IMR-90 (cell line): Measurements from ENCODE around the gene COMP. TPM values are rescaled to one million over a fixed set of nuclear protein-coding genes. Genes with fewer than 3 reads are reported as not detected.

Experiments
- ATAC-seq: fragments of 200-7000 bp; cut with Tn5 transposase; 2 replicates; pipeline ENCODE4 v1.9.1; 2020; ENCODE audit warnings: low read depth, mild to moderate bottlenecking, moderate library complexity
- BruUV-seq: library from RNA; stranded (reverse); fragments of 400-500 nt; replicated peaks from 2 replicates; lab custom pipeline; 2021; lab: Mats Ljungman, UMichigan
- CTCF ChIA-PET: fragments of 300-600 bp; formaldehyde crosslinking; extraction: SDS; loops from one replicate; lab custom pipeline; 2021; ENCODE audit warnings: antibody characterized with exemption; lab: Yijun Ruan, JAX
- POLR2A ChIA-PET: fragments of 300-600 bp; sonication (Branson Sonifier 250); formaldehyde crosslinking; loops from one replicate; lab custom pipeline; 2022; ENCODE audit warnings: antibody characterized with exemption; ENCODE audit not compliant: unreplicated experiment; lab: Charles Lee
- DNase-seq: peaks from one replicate; pipeline ENCODE4 v3.0.0; 2013
- H2AFZ ChIP-seq: replicated peaks from 2 replicates; pipeline ENCODE3; 2013; ENCODE audit warnings: low read length, mild to moderate bottlenecking; ENCODE audit not compliant: poor library complexity
- H2AK5ac ChIP-seq: 2 replicates; pipeline ENCODE4 v1.6.1; 2013; ENCODE audit warnings: low read depth, low read length, inconsistent platforms
- H2AK9ac ChIP-seq: replicated peaks from 2 replicates; pipeline ENCODE3; 2013; ENCODE audit warnings: mild to moderate bottlenecking, low read depth, low read length, moderate library complexity; ENCODE audit not compliant: poor library complexity
- H2BK120ac ChIP-seq: 2 replicates; pipeline ENCODE4 v1.6.1; 2013; ENCODE audit warnings: low read depth, low read length, inconsistent platforms
- H2BK15ac ChIP-seq: 3 replicates; pipeline ENCODE4 v1.6.1; 2013; ENCODE audit warnings: low read depth, low read length, inconsistent platforms
- H2BK20ac ChIP-seq: 2 replicates; pipeline ENCODE4 v1.6.1; 2013; ENCODE audit warnings: low read depth, mild to moderate bottlenecking, inconsistent platforms, low read length, moderate library complexity
- H2BK5ac ChIP-seq: 2 replicates; pipeline ENCODE4 v1.6.1; 2013; ENCODE audit warnings: mild to moderate bottlenecking, low read depth, low read length, inconsistent platforms; ENCODE audit not compliant: poor library complexity, severe bottlenecking
- H3K14ac ChIP-seq: replicated peaks from 2 replicates; pipeline ENCODE4 v1.6.1; 2013; ENCODE audit warnings: low read depth, low read length, inconsistent platforms
- H3K18ac ChIP-seq: 2 replicates; pipeline ENCODE4 v1.6.1; 2013; ENCODE audit warnings: low read depth, low read length, control low read depth
- H3K23ac ChIP-seq: 2 replicates; pipeline ENCODE4 v1.6.1; 2013; ENCODE audit warnings: low read depth, low read length, inconsistent platforms
- H3K27ac ChIP-seq: 2 replicates; pipeline ENCODE4 v1.5.1; 2013; ENCODE audit warnings: mild to moderate bottlenecking, control low read depth, low read length; ENCODE audit not compliant: insufficient read depth
- H3K27me3 ChIP-seq: 2 replicates; pipeline ENCODE4 v1.6.1; 2013; ENCODE audit warnings: low read length; ENCODE audit not compliant: control insufficient read depth, insufficient read depth
- H3K36me3 ChIP-seq: 2 replicates; pipeline ENCODE4 v1.6.1; 2013; ENCODE audit warnings: low read length, mixed read lengths; ENCODE audit not compliant: control insufficient read depth, insufficient read depth
- H3K4ac ChIP-seq: 2 replicates; pipeline ENCODE4 v1.6.1; 2013; ENCODE audit warnings: low read depth, low read length, inconsistent platforms
- H3K4me1 ChIP-seq: 2 replicates; pipeline ENCODE4 v1.6.1; 2013; ENCODE audit warnings: low read length, mixed read lengths; ENCODE audit not compliant: control insufficient read depth, insufficient read depth
- H3K4me2 ChIP-seq: 2 replicates; pipeline ENCODE4 v1.6.1; 2013; ENCODE audit warnings: low read depth, mild to moderate bottlenecking, control low read depth, low read length, moderate library complexity
- H3K4me3 ChIP-seq: 2 replicates; pipeline ENCODE4 v1.5.1; 2013; ENCODE audit warnings: low read depth, mild to moderate bottlenecking, control low read depth, low read length, moderate library complexity; ENCODE audit not compliant: insufficient read depth
- H3K56ac ChIP-seq: 2 replicates; pipeline ENCODE4 v1.6.1; 2013; ENCODE audit warnings: low read length, inconsistent platforms; ENCODE audit not compliant: insufficient read depth; ENCODE audit errors: extremely low read depth
- H3K79me1 ChIP-seq, 2 experiments: 2 replicates each; pipeline ENCODE4 v1.6.1; 2013; ENCODE audit warnings: low read length in 2 of 2, inconsistent platforms in 1 of 2, low read depth in 1 of 2
- H3K9ac ChIP-seq: 2 replicates; pipeline ENCODE4 v1.6.1; 2013; ENCODE audit warnings: low read depth, low read length, control low read depth
- H3K9me1 ChIP-seq: 2 replicates; pipeline ENCODE4 v1.6.1; 2013; ENCODE audit warnings: low read length, inconsistent platforms; ENCODE audit not compliant: insufficient read depth
- H3K9me3 ChIP-seq: 2 replicates; pipeline ENCODE4 v1.6.1; 2013; ENCODE audit warnings: low read length; ENCODE audit not compliant: control insufficient read depth, insufficient read depth
- H4K20me1 ChIP-seq: 2 replicates; pipeline ENCODE4 v1.6.1; 2013; ENCODE audit warnings: low read length, inconsistent platforms; ENCODE audit not compliant: insufficient read depth
- H4K5ac ChIP-seq: 2 replicates; pipeline ENCODE4 v1.6.1; 2013; ENCODE audit warnings: mild to moderate bottlenecking, low read depth, low read length, control low read depth
- H4K8ac ChIP-seq, 2 experiments: 2 replicates each; pipeline ENCODE4 v1.6.1; 2013; ENCODE audit warnings: low read depth in 2 of 2, low read length in 2 of 2, control low read depth in 1 of 2, inconsistent platforms in 1 of 2
- H4K91ac ChIP-seq: 2 replicates; pipeline ENCODE4 v1.6.1; 2013; ENCODE audit warnings: low read depth, low read length, inconsistent platforms; ENCODE audit not compliant: insufficient read depth
- CHD1 ChIP-seq: IDR thresholded peaks from 2 replicates; pipeline ENCODE4 v1.6.1; 2012; ENCODE audit warnings: low read depth, low read length, improper control_type of control experiment
- ELK1 ChIP-seq: fragments of 150-350 bp; IDR thresholded peaks from 2 replicates; pipeline ENCODE4 v1.6.1; 2016; ENCODE audit warnings: low read depth, mild to moderate bottlenecking, low read length, moderate library complexity, borderline replicate concordance
- RCOR1 ChIP-seq: IDR thresholded peaks from 2 replicates; pipeline ENCODE4 v1.6.1; 2012; ENCODE audit warnings: mild to moderate bottlenecking, low read length, improper control_type of control experiment; ENCODE audit not compliant: insufficient replicate concordance
- RFX5 ChIP-seq: IDR thresholded peaks from 2 replicates; pipeline ENCODE4 v1.8.0; 2012; ENCODE audit warnings: low read depth, mild to moderate bottlenecking, low read length, moderate library complexity
- WGBS, 2 experiments: methylation state at CpG; one replicate each; pipeline versions ENCODE4 v1.1.5 to v1.1.7; 2013; ENCODE audit warnings: missing lambda C conversion rate in 2 of 2; ENCODE audit not compliant: insufficient read length in 1 of 2; ENCODE audit errors: extremely low coverage in 2 of 2; 5-methylcytosine and 5-hydroxymethylcytosine counted together
- dilution Hi-C: fragments of 300-500 bp; cut with HindIII; formaldehyde crosslinking; loops from one replicate; pipeline ENCODE4 v1.14.3; 2018; ENCODE audit warnings: low sequenced_read_pairs; ENCODE audit not compliant: unreplicated experiment
- in situ Hi-C: fragments of 300-500 bp; cut with MboI; formaldehyde crosslinking; loops from 3 replicates; pipeline ENCODE4 v1.14.3; 2019; ENCODE audit warnings: low sequenced_read_pairs, inconsistent platforms, mixed read lengths
- intact Hi-C: fragments of 100-400 bp; cut with micrococcal nuclease; formaldehyde crosslinking; loops from 2 replicates; pipeline ENCODE4 v1.10.0; 2022
- polyA plus RNA-seq, 3 experiments: library from polyadenylated mRNA; depleted of rRNA; stranded (reverse); fragments of >200 nt; gene quantifications; 2 replicates each; pipeline ENCODE4 v1.2.3, GENCODE V29; 2012; ENCODE audit warnings: low replicate concordance in 1 of 3
- total RNA-seq: library from RNA; depleted of rRNA; stranded (reverse); fragments of >200 nt; gene quantifications from 2 replicates; pipeline ENCODE4 v1.2.3, GENCODE V29; 2012
- TF ChIP-seq, protein P1 (sequence below): conservative IDR thresholded peaks from 2 replicates; pipeline ENCODE4 v1.5.1; 2012; ENCODE audit warnings: mild to moderate bottlenecking, low read depth, low read length, improper control_type of control experiment

Gene COMP
- total and polyA plus RNA-seq, 2 of the 4 experiments (the other 2 are of a cell fraction): under 0.01 to 0.43 TPM

GRCh38 chr19:18774782-18775444, 16.2 kb downstream of the COMP start:
- TF ChIP-seq ELK1: no peak
- TF ChIP-seq RFX5: no peak
- TF ChIP-seq, protein P1, sequence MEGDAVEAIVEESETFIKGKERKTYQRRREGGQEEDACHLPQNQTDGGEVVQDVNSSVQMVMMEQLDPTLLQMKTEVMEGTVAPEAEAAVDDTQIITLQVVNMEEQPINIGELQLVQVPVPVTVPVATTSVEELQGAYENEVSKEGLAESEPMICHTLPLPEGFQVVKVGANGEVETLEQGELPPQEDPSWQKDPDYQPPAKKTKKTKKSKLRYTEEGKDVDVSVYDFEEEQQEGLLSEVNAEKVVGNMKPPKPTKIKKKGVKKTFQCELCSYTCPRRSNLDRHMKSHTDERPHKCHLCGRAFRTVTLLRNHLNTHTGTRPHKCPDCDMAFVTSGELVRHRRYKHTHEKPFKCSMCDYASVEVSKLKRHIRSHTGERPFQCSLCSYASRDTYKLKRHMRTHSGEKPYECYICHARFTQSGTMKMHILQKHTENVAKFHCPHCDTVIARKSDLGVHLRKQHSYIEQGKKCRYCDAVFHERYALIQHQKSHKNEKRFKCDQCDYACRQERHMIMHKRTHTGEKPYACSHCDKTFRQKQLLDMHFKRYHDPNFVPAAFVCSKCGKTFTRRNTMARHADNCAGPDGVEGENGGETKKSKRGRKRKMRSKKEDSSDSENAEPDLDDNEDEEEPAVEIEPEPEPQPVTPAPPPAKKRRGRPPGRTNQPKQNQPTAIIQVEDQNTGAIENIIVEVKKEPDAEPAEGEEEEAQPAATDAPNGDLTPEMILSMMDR: no peak
- no peak for TF ChIP-seq CHD1
- TF ChIP-seq RCOR1: no peak
- Histone ChIP-seq H3K4me1 (peaks cover 14% of the 10 kb centered on the region), H2BK15ac (no peak overlapping the region), H4K91ac (no peak overlapping the region), H2AFZ (no peak overlapping the region), H2BK5ac (no peak overlapping the region), H3K14ac (no peak overlapping the region), H3K27ac (no peak overlapping the region), H3K4me3 (no peak overlapping the region), H4K5ac (no peak overlapping the region), H3K9me3 (no peaks in the 10 kb centered on the region), H2BK20ac (no peak overlapping the region), H3K9ac (no peak overlapping the region), H3K56ac (no peak overlapping the region), H3K27me3 (no peaks in the 10 kb centered on the region), H2AK9ac (no peak overlapping the region), H4K20me1 (peaks cover 16% of the 10 kb centered on the region), H4K8ac (no peak overlapping the region), H3K9me1 (peaks cover 6% of the 10 kb centered on the region; the same call in 1 of the 2 replicates), H3K18ac (no peak overlapping the region), H3K23ac (no peak overlapping the region), H3K79me1 (no peaks in the 10 kb centered on the region), H3K36me3 (no peaks in the 10 kb centered on the region; the same call in 1 of the 2 replicates), H3K4me2 (no peak overlapping the region), H2BK120ac (no peak overlapping the region), H2AK5ac (no peak overlapping the region), H3K4ac (no peak overlapping the region)
- in situ Hi-C loops (no loop called here), dilution Hi-C loops (no loop called here), intact Hi-C loops (no loop called here)
- CTCF ChIA-PET: interaction anchor here (0.6 kb wide), 1 partner anchor 183 kb away, joined by 7 read pairs; no protein-coding TSS in a partner anchor
- POLR2A ChIA-PET: no interaction called here
- BruUV-seq: no TSS peak
- no peak for ATAC-seq
- no peak for DNase-seq
- 99% methylated on average over 20 of the region's 40 CpGs; no CpG with 5 or more reads in 1 of the 2 experiments for WGBS, 2 experiments
